ENCODE measurements around the gene CAPN5.
"Not testable (repeated sequence)": the region's sequence is repeated elsewhere in the genome, so short reads cannot be mapped to it uniquely, and the experiment has no call there.

Gene CAPN5

DNA sequence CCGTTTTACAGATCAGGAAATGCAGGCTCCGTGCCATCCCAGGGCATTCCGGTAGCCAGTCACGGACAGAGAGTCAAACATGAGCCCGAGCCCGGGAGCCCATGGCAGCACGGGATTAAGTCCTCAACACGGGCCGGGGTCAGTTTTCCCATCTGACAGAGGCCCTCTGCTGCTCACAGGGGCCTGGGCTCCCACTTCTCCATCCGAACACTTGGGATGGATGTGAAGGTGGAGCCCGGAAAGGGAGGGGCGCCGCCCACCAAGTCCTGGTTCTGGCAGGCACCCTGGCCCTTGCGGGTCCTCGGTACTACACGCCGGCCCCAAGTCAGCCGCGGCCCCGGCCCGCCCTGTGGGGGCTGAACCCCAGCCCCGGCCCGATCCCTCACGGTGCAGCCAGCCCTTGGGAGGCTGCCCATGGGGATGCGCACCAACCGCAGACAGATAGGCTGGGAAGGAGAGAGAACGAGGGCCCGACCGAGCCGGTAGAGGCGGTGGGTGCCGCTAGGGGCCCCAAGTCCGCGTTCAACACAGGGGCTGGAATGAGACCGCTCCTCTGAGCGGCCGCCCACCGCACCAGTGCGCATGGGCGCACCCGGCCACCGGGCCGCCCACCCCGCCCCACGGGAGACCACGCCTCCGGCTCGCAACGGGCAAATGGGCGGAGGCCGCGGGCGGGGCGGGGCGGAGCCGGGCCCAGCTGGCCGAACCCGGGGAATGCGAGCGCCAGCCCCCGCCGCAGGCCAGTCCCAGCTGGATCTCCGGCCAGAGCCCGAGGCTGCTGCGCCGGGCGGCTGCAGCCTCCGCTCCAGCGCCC lies at the start of gene CAPN5:
TSS of gene CAPN5 (plus strand) at position 743 of the 814 bp plus-strand sequence. CDS start 17,916 bp downstream, outside the sequence.
- DNase-seq, result peak; percentile 83

DNA sequence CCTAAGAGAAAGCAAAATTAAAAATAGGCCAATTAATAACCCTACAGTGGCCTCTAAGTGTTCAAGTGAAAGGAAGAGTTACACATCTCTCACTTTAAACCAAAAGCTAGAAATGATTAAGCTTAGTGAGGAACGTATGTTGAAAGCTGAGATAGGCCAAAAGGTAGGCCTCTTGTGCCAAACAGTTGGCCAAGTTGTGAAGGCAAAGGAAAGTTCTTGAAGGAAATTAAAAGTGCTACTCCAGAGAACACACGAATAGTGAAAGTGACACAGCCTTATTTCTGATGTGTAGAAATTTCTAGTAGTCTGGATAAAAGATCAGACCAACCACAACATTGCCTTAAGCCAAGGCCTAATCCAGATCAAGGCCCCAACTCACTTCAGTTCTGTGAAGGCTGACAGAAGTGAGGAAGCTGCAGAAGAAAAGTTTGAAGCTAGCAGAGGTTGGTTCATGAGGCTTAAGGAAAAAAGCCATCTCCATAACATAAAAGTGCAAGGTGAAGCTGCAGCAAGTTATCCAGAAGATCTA lies 48.3 kb upstream of the CAPN5 start:
- DNase-seq, result not testable (repeated sequence)

GRCh38 chr11:77019976-77020595 lies 46.7 kb upstream of the CAPN5 start:
- no peak for DNase-seq

DNA sequence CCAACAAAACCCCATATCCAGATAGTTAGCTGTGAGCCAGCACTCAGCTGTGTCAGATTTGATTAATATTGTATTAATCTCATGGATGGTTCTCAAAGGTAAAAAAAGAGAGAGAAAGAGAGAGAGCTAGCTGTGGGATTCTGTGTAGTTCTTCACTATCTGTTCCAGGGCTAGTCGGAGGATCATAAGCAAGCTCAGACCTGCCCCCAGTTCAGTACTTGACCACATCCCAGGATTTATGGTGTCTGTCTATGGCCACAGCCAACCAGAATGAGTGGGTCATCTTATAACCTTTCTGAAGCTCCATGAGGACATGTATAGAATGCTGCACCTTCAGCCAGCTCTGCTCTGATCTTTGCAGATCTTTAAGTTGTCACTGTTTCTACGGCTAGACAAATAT lies 46.0 kb upstream of the CAPN5 start:
- no peak for DNase-seq

DNA sequence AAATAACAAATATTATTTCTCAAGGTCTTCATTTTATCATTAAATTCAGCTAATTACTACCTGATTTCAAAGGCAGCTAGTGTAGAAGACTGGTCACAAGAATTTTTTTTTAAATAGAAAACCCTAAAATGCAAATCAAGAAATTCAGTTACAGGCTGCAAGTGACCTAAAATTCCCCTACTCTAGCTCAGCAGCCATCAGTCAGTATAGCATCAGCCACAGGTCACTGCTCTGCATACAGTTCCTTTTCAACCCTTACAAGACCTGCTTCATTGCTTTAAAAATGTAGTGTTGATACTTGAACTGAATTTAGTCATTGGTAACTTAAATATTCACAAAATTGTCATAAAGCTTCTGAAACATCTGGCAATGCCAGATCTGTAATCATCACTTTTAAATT lies 42.0 kb upstream of the CAPN5 start:
- no peak for DNase-seq

GRCh38 chr11:77026221-77026620 lies 40.5 kb upstream of the CAPN5 start:
- DNase-seq, result no peak

GRCh38 chr11:77026743-77027142 lies 40.0 kb upstream of the CAPN5 start:
- no peak for DNase-seq

- DNase-seq, result no peak
Observed at GRCh38 chr11:77027275-77027674, 39.5 kb upstream of the CAPN5 start.

- DNase-seq, result no peak
Observed at GRCh38 chr11:77029829-77030228, 36.9 kb upstream of the CAPN5 start.

DNA sequence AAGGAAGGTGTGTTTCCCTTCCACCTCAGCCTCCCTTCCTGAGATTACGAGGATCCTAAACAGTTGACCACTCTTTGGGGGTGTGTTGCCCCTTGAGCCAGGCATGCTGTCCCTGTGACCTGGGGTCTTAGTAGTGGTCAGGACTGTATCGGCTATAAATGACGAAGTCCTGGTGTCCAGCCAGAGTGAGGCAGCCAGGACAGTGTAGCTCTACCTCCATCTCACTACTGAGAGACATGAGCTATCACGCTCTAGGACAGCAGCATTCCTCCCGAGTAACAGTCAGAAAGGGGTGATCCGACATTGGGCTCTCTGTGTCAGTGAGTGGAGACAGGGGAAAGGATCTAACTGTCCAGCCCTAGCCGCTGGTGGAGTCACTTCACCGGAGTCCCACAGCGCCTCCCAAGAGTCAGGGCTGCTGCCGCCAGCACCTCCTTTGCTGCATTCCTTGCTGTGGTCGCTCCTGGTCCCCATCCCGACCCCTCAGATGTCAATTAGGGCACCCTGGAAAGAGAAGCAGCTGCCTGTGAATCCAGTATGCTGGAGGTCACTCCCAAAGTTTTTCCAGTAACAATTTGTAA lies 35.8 kb upstream of the CAPN5 start:
- DNase-seq, result no peak

DNA sequence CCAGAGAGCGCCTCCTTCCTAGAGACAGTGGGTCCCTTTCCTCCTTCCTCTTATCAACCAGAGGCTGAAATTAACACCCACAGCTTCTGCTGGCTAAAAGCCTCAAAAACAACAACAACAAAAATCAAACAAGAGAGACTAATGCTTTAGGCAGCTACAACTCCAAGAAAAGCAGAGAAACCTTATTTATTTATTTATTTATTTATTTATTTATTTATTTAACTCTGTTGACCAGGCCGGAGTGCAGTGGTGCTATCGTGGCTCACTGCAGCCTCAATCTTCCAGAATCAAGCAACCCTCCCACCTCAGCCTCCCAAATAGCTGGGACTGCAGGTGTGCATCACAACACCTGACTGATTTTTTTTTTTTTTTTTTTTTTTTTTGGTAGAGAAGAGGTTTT lies 35.2 kb upstream of the CAPN5 start:
- DNase-seq, result no peak

GRCh38 chr11:77035039-77035438 lies 31.7 kb upstream of the CAPN5 start:
- DNase-seq, result no peak

- no peak for DNase-seq
Observed at GRCh38 chr11:77035580-77035979, 31.2 kb upstream of the CAPN5 start.

- DNase-seq, result no peak
Observed at GRCh38 chr11:77036398-77036797, 30.4 kb upstream of the CAPN5 start.

DNA sequence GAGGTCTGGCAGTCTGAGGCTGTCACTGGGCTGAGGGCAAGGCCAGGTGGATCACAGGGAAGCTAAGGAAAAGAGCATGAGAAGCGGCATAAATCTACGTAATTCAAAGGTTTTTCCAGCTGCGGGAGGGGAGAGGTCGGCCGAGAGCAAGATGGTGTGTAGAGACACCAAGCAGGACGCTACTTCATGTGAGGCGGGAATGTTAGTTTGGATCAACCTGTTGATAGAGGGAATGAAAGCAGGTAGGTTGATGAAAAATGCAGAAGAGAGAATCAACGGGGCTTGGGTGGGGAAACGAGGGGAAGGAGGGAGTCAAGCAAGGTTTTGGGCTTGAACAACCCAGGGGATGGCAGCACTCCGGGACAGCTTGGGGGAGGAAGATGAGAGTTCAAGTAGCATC lies 29.7 kb upstream of the CAPN5 start:
- DNase-seq, result no peak

- no peak for DNase-seq
Observed at GRCh38 chr11:77038029-77038824, 28.5 kb upstream of the CAPN5 start.

- no peak for DNase-seq
Observed at GRCh38 chr11:77038825-77039326, 27.9 kb upstream of the CAPN5 start.

GRCh38 chr11:77039491-77040400 lies 27.0 kb upstream of the CAPN5 start:
- DNase-seq, result peak; percentile 14

GRCh38 chr11:77040401-77040777 lies 26.4 kb upstream of the CAPN5 start:
- no peak for DNase-seq

DNA sequence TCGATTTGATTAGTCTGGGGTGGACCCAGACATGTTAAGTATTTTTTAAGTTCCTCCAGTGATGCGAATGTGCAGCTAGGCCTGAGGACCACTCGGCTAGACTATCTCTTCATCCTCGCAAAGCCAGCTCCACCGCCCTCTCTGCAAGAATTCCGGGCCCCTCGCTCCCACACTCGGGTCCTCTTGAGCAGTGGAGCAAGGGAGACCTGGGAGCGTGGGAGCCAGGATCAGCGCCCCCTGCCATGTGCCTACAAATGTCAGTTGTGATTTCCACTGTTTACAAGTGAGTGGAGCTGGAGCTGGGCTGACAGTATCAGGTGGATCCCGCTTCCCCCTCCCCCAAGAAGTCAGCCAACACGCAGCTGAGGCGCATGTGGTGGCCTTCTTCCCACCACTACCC lies 25.9 kb upstream of the CAPN5 start:
- DNase-seq, result no peak

- DNase-seq, result no peak
Observed at GRCh38 chr11:77042111-77042726, 24.6 kb upstream of the CAPN5 start.
